Measurements from ENCODE around the gene SLC2A8.

DNA sequence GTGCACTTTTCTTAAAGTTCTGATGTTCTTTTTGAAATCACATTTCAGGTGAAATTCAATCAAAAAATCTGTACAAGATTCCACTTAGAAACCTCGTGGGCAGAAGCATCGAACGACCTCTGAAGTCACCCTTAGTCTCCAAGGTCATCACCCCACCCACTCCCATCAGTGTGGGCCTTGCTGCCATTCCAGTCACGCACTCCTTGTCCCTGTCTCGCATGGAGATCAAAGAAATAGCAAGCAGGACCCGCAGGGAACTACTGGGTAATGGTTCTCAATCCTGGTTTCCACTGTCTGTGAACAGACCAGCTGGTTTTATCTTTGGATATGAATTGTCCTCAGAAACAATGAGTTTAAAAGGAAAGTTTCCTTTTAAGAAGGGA lies 8.1 kb upstream of the SLC2A8 start:
- TF ChIP-seq CTCF (IDR thresholded peaks at IDR 0.05): no peak
- no peak for TF ChIP-seq EP300 (IDR thresholded peaks at IDR 0.05)
- TF ChIP-seq POLR2A (IDR thresholded peaks at IDR 0.05): no peak

Measured in ovary (tissue), 3 donors.